GM21737 (cell line): Measurements from ENCODE around the gene WDR90.

Experiments
- ATAC-seq: cut with Tn5 transposase; IDR thresholded peaks from one replicate; pipeline ENCODE4 v1.9.1; 2021; ENCODE audit warnings: mild to moderate bottlenecking, moderate library complexity; ENCODE audit not compliant: unreplicated experiment

The WDR90 gene

GRCh38 chr16:625977-626765, 23.0 kb upstream of the WDR90 start:
- ATAC-seq: no peak

- no peak for ATAC-seq
Measured at GRCh38 chr16:626787-627453, 22.2 kb upstream of the WDR90 start.

- ATAC-seq: no peak
Measured at GRCh38 chr16:627454-628239, 21.5 kb upstream of the WDR90 start.

GRCh38 chr16:628321-629061, 20.7 kb upstream of the WDR90 start:
- ATAC-seq: no peak

GRCh38 chr16:629185-629832, 19.9 kb upstream of the WDR90 start:
- no peak for ATAC-seq

- ATAC-seq: no peak
Measured at GRCh38 chr16:629833-630248, 19.3 kb upstream of the WDR90 start.

- ATAC-seq: no peak
Measured at GRCh38 chr16:630249-630814, 18.8 kb upstream of the WDR90 start.

GRCh38 chr16:630815-631405, 18.3 kb upstream of the WDR90 start, which contains the start of gene WFIKKN1:
WFIKKN1 (plus strand) TSS chr16:630985; CDS start chr16:631254, 269 bp downstream.
- no peak for ATAC-seq

GRCh38 chr16:631808-632358, 17.3 kb upstream of the WDR90 start:
- no peak for ATAC-seq

GRCh38 chr16:632486-633335, 16.5 kb upstream of the WDR90 start:
- ATAC-seq: no peak

GRCh38 chr16:633336-634050, 15.7 kb upstream of the WDR90 start:
- no peak for ATAC-seq

GRCh38 chr16:634051-634670, 15.0 kb upstream of the WDR90 start:
- ATAC-seq: no peak

- ATAC-seq: no peak
Measured at GRCh38 chr16:634996-635395, 14.2 kb upstream of the WDR90 start.

GRCh38 chr16:635573-636205, 13.5 kb upstream of the WDR90 start:
- ATAC-seq: peak; percentile 1

GRCh38 chr16:636206-637080, 12.7 kb upstream of the WDR90 start, which contains the start of gene METTL26:
METTL26 (minus strand) TSS chr16:636305; CDS start chr16:636290, 15 bp downstream.
- peak; percentile 63 for ATAC-seq
